Endothelial cell of umbilical vein (primary cell): ENCODE measurements around the gene EVI5. TPM values are rescaled to one million over a fixed set of nuclear protein-coding genes. Genes with fewer than 3 reads are reported as not detected.
A peak's percentile ranks its signal among the peaks of the same experiment; 100 is the strongest.

Experiments used
- BruUV-seq: library from RNA; stranded (reverse); fragments of 400-500 nt; replicated peaks from 2 replicates; lab custom pipeline; 2021; lab: Mats Ljungman, UMichigan
- CTCF ChIA-PET: fragments of 300-600, 350-600 bp; sonication (Branson Sonifier 250); formaldehyde crosslinking; loops from one replicate; lab custom pipeline; 2021; ENCODE audit warnings: antibody characterized with exemption, inconsistent platforms; lab: Charles Lee
- POLR2A ChIA-PET: fragments of 300-600, 350-600 bp; sonication (Branson Sonifier 250); formaldehyde crosslinking; loops from one replicate; lab custom pipeline; 2021; ENCODE audit warnings: antibody characterized with exemption, inconsistent platforms; lab: Charles Lee
- DNase-seq: peaks from one replicate; pipeline ENCODE4 v3.0.0-alpha.2; 2011; ENCODE audit warnings: low read depth, low spot score
- FAIRE-seq: peaks from 2 replicates; lab custom pipeline; 2011; peaks lifted over from hg19 to GRCh38; lab: Jason Lieb, UNC
- H2AFZ ChIP-seq: 2 replicates; pipeline ENCODE4 v1.6.0; 2012; ENCODE audit warnings: low read depth, low read length, control low read depth, inconsistent platforms
- H3K27ac ChIP-seq: 2 replicates; pipeline ENCODE4 v1.5.1; 2011; ENCODE audit warnings: low read depth, mild to moderate bottlenecking, control low read depth, low read length, moderate library complexity; ENCODE audit not compliant: insufficient read depth
- H3K27me3 ChIP-seq, 2 experiments: 2 replicates each; pipeline versions ENCODE4 v1.6.0 to v1.6.1; 2011; ENCODE audit warnings: low read length in 2 of 2, mixed read lengths in 1 of 2; ENCODE audit not compliant: control insufficient read depth in 2 of 2, insufficient read depth in 2 of 2
- H3K36me3 ChIP-seq, 2 experiments: 2 replicates in 1 of 2; 3 replicates in 1 of 2; pipeline ENCODE4 v1.5.1; 2011; ENCODE audit warnings: low read length in 2 of 2, mild to moderate bottlenecking in 1 of 2, moderate library complexity in 1 of 2; ENCODE audit not compliant: control insufficient read depth in 2 of 2, insufficient read depth in 2 of 2; ENCODE audit errors: extremely low read depth in 1 of 2
- H3K4me1 ChIP-seq: 3 replicates; pipeline ENCODE4 v1.5.1; 2011; ENCODE audit warnings: mild to moderate bottlenecking, low read length; ENCODE audit not compliant: control insufficient read depth, insufficient read depth; ENCODE audit errors: extremely low read depth
- H3K4me2 ChIP-seq: 2 replicates; pipeline ENCODE4 v1.6.1; 2011; ENCODE audit warnings: low read length, control low read depth, mixed read lengths; ENCODE audit not compliant: insufficient read depth
- H3K4me3 ChIP-seq, 3 experiments: fragments of 200-600 bp in 1 of 3; sonication (generic), shearing (Covaris generic) in 1 of 3; replicated peaks in 1 of 3; 2 replicates each; pipeline ENCODE4 v1.5.1; 2011 to 2016; ENCODE audit warnings: control low read depth in 3 of 3, low read length in 3 of 3, mild to moderate bottlenecking in 2 of 3, inconsistent platforms in 1 of 3, low read depth in 1 of 3, moderate library complexity in 1 of 3; ENCODE audit not compliant: insufficient read depth in 1 of 3
- H3K79me2 ChIP-seq: 2 replicates; pipeline ENCODE4 v1.6.0; 2012; ENCODE audit warnings: low read length, inconsistent platforms; ENCODE audit not compliant: control insufficient read depth, insufficient read depth
- H3K9ac ChIP-seq: replicated peaks from 2 replicates; pipeline ENCODE3; 2011; ENCODE audit warnings: low read length, control low read depth; ENCODE audit not compliant: insufficient read depth; ENCODE audit errors: extremely low read depth
- H3K9me1 ChIP-seq: replicated peaks from 3 replicates; pipeline ENCODE4 v1.6.0; 2011; ENCODE audit warnings: mild to moderate bottlenecking, low read length; ENCODE audit not compliant: control insufficient read depth, insufficient read depth; ENCODE audit errors: extremely low read depth
- H3K9me3 ChIP-seq: replicated peaks from 2 replicates; pipeline ENCODE4 v1.5.1; 2012; ENCODE audit warnings: low read length, inconsistent platforms; ENCODE audit not compliant: control insufficient read depth, insufficient read depth
- H4K20me1 ChIP-seq: replicated peaks from 2 replicates; pipeline ENCODE3; 2011; ENCODE audit warnings: mild to moderate bottlenecking, low read length; ENCODE audit not compliant: control insufficient read depth, insufficient read depth; ENCODE audit errors: extremely low read depth
- CTCF ChIP-seq, 2 donors: IDR thresholded peaks; 1 replicate in 1 of 2; 2 replicates in 1 of 2; pipeline ENCODE4 v1.5.1; 2011; ENCODE audit warnings: low read length in 2 of 2, mild to moderate bottlenecking in 2 of 2, moderate library complexity in 2 of 2, control low read depth in 1 of 2, inconsistent platforms in 1 of 2, low read depth in 1 of 2; ENCODE audit not compliant: insufficient read depth in 1 of 2; ENCODE audit errors: extremely low read depth in 1 of 2
- EZH2 ChIP-seq: IDR thresholded peaks from 2 replicates; pipeline ENCODE4 v1.6.1; 2012; ENCODE audit warnings: borderline replicate concordance, low read depth, mild to moderate bottlenecking, moderate library complexity, low read length, inconsistent platforms; ENCODE audit not compliant: severe bottlenecking
- FOS ChIP-seq: IDR thresholded peaks from 2 replicates; pipeline ENCODE4 v1.6.1; 2011; ENCODE audit warnings: mild to moderate bottlenecking, low read length, moderate library complexity, borderline replicate concordance; ENCODE audit not compliant: insufficient read depth
- GATA2 ChIP-seq: IDR thresholded peaks from 2 replicates; pipeline ENCODE4 v1.7.0; 2011; ENCODE audit warnings: low read depth, mild to moderate bottlenecking, moderate library complexity, mixed read lengths, low read length; ENCODE audit not compliant: insufficient read length, insufficient read depth
- JUN ChIP-seq: IDR thresholded peaks from 2 replicates; pipeline ENCODE4 v1.6.1; 2011; ENCODE audit warnings: borderline replicate concordance, low read depth; ENCODE audit not compliant: insufficient read length, insufficient read depth
- MAX ChIP-seq: IDR thresholded peaks from 2 replicates; pipeline ENCODE4 v1.6.1; 2011; ENCODE audit not compliant: insufficient read depth, insufficient read length
- MYC ChIP-seq: IDR thresholded peaks from one replicate; pipeline ENCODE4 v1.6.1; 2011; ENCODE audit warnings: mild to moderate bottlenecking, low read depth, low read length
- POLR2A ChIP-seq: IDR thresholded peaks from 2 replicates; pipeline ENCODE4 v1.6.1; 2012; ENCODE audit warnings: low read depth, mild to moderate bottlenecking, control low read depth, low read length
- POLR2AphosphoS5 ChIP-seq: IDR thresholded peaks from 2 replicates; pipeline ENCODE4 v1.6.1; 2012; ENCODE audit warnings: low read depth, mild to moderate bottlenecking, control low read depth, low read length, moderate library complexity; ENCODE audit not compliant: insufficient read depth
- dilution Hi-C: fragments of 300-500 bp; cut with MboI; formaldehyde crosslinking; loops from one replicate; pipeline ENCODE4 v1.15.0; 2019; ENCODE audit warnings: low sequenced_read_pairs; ENCODE audit not compliant: extremely low pct_ligation_motif_present
- intact Hi-C: fragments of 100-400 bp; cut with micrococcal nuclease; formaldehyde crosslinking; loops from one replicate; pipeline ENCODE4 v1.10.0; 2022
- polyA plus RNA-seq, 4 experiments: library from polyadenylated mRNA; depleted of rRNA in 3 of 4; stranded (reverse) in 3 of 4; unstranded in 1 of 4; fragments of >200 nt; gene quantifications; 2 replicates each; pipeline versions ENCODE4 v1.2.1 to v1.2.3, GENCODE V29; 2011 to 2012; ENCODE audit warnings: missing spikeins in 1 of 4
- total RNA-seq: library from RNA; stranded (reverse); gene quantifications from 2 replicates; pipeline ENCODE4 v1.2.3, GENCODE V29; 2021

Gene EVI5
- total and polyA plus RNA-seq, 2 donors (not counting 3 experiments of a cell fraction or from before 2014, with no cell fraction given): 5.0 to 26.2 TPM

- Histone ChIP-seq H3K9me3 (no peaks in the 10 kb centered on the region), H3K4me3 (no peak overlapping the region), H4K20me1 (no peaks in the 10 kb centered on the region), H3K27ac (peak overlapping the region; percentile 94), H3K27me3 (no peaks in the 10 kb centered on the region), H3K4me1 (peaks cover 15% of the 10 kb centered on the region), H3K79me2 (no peaks in the 10 kb centered on the region), H3K36me3 (no peaks in the 10 kb centered on the region), H3K9ac (peak overlapping the region; percentile 34), H3K9me1 (no peaks in the 10 kb centered on the region), H2AFZ (peak overlapping the region; percentile 62), H3K4me2 (peak overlapping the region; percentile 67)
- POLR2A ChIA-PET: interaction anchor here (1.0 kb wide), 2 partner anchors 12 to 27 kb away, joined by 3 read pairs; partner anchors contain the start of gene RPL5
- CTCF ChIA-PET: interaction anchor here (0.6 to 2.1 kb wide), 12 partner anchors 10 to 55 kb away, joined by 3 to 21 read pairs (median 6); partner anchors contain the start of gene RPL5
- intact Hi-C loops: loop anchor here (2.0 kb wide), 1 partner anchor 26 kb away; no protein-coding TSS in a partner anchor
- BruUV-seq: no TSS peak
- TF ChIP-seq GATA2: peak; percentile 88
- no peak for TF ChIP-seq MYC
- TF ChIP-seq FOS: peak; percentile 71
- no peak for TF ChIP-seq CTCF (IDR thresholded peaks at IDR 0.05; ENCODE audit: extremely low read depth in 1 of 2, insufficient read depth in 1 of 2, low read depth in 1 of 2, low read length in 2 of 2)
- TF ChIP-seq POLR2A: peak; percentile 55
- peak; percentile 90 for TF ChIP-seq JUN
- no peak for TF ChIP-seq EZH2
- TF ChIP-seq POLR2AphosphoS5: peak; percentile 89
- no peak for TF ChIP-seq MAX
- dilution Hi-C loops: no loop called here
- DNase-seq (peak; percentile 97), FAIRE-seq (peak; percentile 97)
These were observed 19.9 kb upstream of the EVI5 start for GRCh38 chr1:92804721-92805201.
